T follicular helper cell (primary cell): ENCODE data around the gene ZFYVE9.
"Not testable (repeated sequence)": the region's sequence is repeated elsewhere in the genome, so short reads cannot be mapped to it uniquely, and the experiment has no call there.

Experiments
- DNase-seq: peaks from one replicate; pipeline ENCODE4 v3.0.0-alpha.2; 2020; ENCODE audit warnings: low read depth
- total RNA-seq, 2 experiments: gene quantifications; one replicate each; lab custom pipeline; 2026; lab: John Stamatoyannopoulos, UW

Gene ZFYVE9, protein sequence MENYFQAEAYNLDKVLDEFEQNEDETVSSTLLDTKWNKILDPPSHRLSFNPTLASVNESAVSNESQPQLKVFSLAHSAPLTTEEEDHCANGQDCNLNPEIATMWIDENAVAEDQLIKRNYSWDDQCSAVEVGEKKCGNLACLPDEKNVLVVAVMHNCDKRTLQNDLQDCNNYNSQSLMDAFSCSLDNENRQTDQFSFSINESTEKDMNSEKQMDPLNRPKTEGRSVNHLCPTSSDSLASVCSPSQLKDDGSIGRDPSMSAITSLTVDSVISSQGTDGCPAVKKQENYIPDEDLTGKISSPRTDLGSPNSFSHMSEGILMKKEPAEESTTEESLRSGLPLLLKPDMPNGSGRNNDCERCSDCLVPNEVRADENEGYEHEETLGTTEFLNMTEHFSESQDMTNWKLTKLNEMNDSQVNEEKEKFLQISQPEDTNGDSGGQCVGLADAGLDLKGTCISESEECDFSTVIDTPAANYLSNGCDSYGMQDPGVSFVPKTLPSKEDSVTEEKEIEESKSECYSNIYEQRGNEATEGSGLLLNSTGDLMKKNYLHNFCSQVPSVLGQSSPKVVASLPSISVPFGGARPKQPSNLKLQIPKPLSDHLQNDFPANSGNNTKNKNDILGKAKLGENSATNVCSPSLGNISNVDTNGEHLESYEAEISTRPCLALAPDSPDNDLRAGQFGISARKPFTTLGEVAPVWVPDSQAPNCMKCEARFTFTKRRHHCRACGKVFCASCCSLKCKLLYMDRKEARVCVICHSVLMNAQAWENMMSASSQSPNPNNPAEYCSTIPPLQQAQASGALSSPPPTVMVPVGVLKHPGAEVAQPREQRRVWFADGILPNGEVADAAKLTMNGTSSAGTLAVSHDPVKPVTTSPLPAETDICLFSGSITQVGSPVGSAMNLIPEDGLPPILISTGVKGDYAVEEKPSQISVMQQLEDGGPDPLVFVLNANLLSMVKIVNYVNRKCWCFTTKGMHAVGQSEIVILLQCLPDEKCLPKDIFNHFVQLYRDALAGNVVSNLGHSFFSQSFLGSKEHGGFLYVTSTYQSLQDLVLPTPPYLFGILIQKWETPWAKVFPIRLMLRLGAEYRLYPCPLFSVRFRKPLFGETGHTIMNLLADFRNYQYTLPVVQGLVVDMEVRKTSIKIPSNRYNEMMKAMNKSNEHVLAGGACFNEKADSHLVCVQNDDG (N-terminal part only)
- 21.9 to 48.3 reads per million in 2 experiments for total RNA-seq

GRCh38 chr1:52141513-52142219, at the start of gene ZFYVE9:
Gene ZFYVE9 (plus strand): TSS chr1:52142089. CDS start chr1:52233207, 91,118 bp downstream.
- peak; percentile 54 for DNase-seq

DNA sequence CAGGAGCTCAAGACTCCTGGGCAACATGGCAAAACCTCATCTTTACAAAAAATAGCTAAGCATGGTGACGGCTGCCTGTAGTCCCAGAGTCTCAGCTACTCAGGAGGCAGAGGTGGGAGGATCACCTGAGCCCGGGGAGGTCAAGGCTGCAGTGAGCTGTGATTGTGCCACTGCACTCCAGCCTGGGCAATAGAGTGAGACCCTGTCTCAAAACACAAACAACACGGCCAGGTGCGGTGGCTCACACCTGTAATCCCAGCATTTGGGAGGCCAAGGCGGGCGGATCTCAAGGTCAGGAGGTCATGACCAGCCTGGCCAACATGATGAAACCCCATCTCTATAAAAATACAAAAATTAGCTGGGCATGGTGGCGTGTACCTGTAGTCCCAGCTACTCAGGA, 47.6 kb upstream of the ZFYVE9 start:
- not testable (repeated sequence) for DNase-seq

GRCh38 chr1:52096216-52096615, 45.7 kb upstream of the ZFYVE9 start:
- DNase-seq = no peak

GRCh38 chr1:52098139-52098871, 43.6 kb upstream of the ZFYVE9 start:
- DNase-seq = no peak

GRCh38 chr1:52102336-52103013, 39.4 kb upstream of the ZFYVE9 start:
- no peak for DNase-seq

GRCh38 chr1:52111492-52111891, 30.4 kb upstream of the ZFYVE9 start:
- no peak for DNase-seq

- DNase-seq = no peak
Measured at GRCh38 chr1:52112489-52112888, 29.4 kb upstream of the ZFYVE9 start.

GRCh38 chr1:52119301-52120079, 22.4 kb upstream of the ZFYVE9 start:
- DNase-seq = no peak

- no peak for DNase-seq
Measured at GRCh38 chr1:52122384-52122783, 19.5 kb upstream of the ZFYVE9 start.

GRCh38 chr1:52123622-52124021, 18.3 kb upstream of the ZFYVE9 start:
- DNase-seq = no peak

DNA sequence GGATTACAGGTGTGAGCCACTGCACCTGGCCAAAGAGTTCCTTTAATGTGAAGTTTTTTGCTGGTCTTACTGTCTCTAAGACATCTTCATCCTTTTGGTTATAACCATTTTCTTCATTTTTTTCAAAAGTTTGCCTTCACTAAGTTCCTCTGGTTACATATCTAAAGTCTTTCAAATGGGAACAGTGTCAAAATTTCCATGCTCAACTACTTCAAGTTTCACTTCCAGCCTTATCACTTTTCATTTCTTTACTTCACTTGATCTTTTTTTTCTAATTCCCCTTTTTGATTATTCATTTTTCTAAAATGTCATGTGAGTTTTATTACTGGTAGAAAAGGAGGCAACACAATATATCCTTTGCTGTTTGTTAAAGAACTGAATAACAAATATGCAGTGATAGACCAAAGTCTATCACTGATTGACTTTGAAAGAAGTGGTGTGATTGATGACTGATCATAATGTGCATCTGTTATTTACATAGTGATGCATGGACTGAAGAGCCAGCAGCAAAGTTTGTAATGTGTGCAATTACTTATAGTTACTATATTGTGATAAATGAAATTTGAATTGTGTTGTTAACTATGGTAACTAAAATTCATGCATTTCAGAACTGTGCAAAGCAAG, 16.0 kb upstream of the ZFYVE9 start:
- no peak for DNase-seq

DNA sequence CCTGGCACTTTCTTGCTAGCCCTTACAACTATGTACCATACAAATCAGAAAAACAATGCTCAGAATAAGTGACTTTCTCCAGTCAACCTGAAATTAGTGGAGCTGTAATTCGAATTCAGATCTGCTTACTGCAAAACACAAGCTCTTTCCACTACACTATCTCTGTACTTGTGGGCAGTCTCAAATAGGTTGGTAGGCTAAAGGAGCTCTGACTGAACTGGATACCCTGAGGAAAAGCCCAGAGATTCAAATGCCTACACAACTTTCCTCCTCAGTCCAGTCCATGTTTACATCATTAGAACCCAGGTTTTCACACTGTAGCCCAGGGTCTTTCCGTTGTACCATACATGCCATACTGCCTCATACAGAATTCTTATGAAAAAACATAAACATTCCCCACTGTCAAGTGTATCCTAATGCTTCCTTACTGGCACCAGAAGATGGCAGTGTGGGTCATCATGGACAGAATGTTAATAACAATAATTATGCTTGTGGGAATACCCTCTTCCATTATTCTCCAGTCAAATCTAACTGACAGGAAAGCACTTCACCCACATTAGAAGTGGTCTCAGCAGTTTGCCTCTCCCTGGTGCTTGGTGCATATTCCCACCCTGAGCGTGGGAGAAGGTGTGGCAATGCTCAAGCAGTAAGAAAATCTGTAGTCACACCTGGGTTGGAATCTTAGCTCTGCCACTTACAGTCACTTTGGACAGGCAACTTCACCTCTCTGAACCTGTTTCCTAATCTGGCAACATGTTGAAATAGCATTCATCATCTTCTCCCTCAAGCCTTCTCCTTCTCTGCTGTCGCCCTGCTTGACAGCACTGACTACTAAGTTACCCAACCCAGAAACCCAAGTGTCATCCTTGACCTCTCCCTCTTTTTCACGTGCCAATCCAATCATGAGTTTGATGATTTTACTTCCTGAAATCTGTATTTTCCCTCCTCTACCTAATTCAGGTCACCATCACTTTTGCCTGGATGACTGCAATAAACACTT, 14.4 kb upstream of the ZFYVE9 start:
- DNase-seq = no peak

DNA sequence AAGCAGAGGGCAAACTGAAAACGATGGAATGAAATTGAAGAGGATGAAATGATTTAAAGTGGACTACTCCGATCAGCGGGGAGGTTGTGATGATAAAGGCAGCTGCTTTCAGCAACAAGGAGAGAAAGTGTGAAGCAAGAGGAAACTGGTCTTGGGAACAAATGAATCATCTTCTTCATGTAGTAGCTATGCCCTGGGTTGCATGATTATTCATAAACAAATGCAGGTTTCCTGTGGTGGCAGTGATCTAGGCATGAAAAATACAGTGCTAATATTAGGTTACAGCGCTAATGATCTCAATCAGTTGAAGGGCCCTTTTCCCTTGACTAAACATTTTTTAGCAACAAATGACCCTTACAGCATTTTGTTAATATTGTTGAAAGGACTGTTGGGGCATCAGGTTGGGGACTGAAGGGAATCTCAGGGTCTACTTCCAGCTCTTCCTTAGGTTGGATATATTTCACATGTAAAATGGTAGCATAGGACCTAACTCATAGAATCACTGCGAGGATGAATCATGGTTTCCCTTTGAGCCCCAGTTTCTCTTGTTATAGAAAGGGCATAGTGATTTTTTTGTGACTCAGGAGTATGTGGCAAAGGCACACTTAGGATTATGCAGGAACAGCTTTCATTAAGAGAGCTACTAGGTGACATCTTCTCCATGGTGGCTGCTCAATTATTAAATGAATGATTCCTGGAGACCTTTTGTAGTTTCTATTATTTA, 1.9 kb upstream of the ZFYVE9 start:
- no peak for DNase-seq

GRCh38 chr1:52140633-52141512, 1.0 kb upstream of the ZFYVE9 start:
- no peak for DNase-seq

GRCh38 chr1:52142220-52143183, 613 bp downstream of the ZFYVE9 start:
- peak; percentile 2 for DNase-seq
